Brain microvascular endothelial cell (primary cell): ENCODE results near the gene SLC39A6.
"Not testable (repeated sequence)": the region's sequence is repeated elsewhere in the genome, so short reads cannot be mapped to it uniquely, and the experiment has no call there.

ENCODE experiments used
- DNase-seq: peaks from one replicate; pipeline ENCODE4 v3.0.0-alpha.2; 2020
- H3K27ac ChIP-seq: fragments of 250-450 bp; sonication (Bioruptor Pico); 2 replicates; pipeline ENCODE4 v1.5.1; 2020; ENCODE audit warnings: mild to moderate bottlenecking, moderate library complexity
- H3K27me3 ChIP-seq: fragments of 250-450 bp; sonication (Bioruptor Pico); replicated peaks from 2 replicates; pipeline ENCODE4 v1.5.1; 2020; ENCODE audit warnings: mild to moderate bottlenecking
- H3K36me3 ChIP-seq: fragments of 250-450 bp; sonication (Bioruptor Pico); replicated peaks from 2 replicates; pipeline ENCODE4 v1.5.1; 2020; ENCODE audit warnings: mild to moderate bottlenecking
- H3K4me3 ChIP-seq: 2 replicates; pipeline ENCODE4 v1.5.1; 2011; ENCODE audit warnings: low read depth, mild to moderate bottlenecking, control low read depth, low read length, moderate library complexity
- in situ Hi-C: cut with HindIII; loops from 2 replicates; pipeline ENCODE4 v1.10.0; 2017; ENCODE audit warnings: low sequenced_read_pairs, low pct_ligation_motif_present
- TF ChIP-seq, protein P1 (sequence below): IDR thresholded peaks from 2 replicates; pipeline ENCODE4 v1.5.1; 2011; ENCODE audit warnings: low read depth, mild to moderate bottlenecking, moderate library complexity, low read length, control low read depth, inconsistent platforms; ENCODE audit errors: missing control alignments

SLC39A6 gene

DNA sequence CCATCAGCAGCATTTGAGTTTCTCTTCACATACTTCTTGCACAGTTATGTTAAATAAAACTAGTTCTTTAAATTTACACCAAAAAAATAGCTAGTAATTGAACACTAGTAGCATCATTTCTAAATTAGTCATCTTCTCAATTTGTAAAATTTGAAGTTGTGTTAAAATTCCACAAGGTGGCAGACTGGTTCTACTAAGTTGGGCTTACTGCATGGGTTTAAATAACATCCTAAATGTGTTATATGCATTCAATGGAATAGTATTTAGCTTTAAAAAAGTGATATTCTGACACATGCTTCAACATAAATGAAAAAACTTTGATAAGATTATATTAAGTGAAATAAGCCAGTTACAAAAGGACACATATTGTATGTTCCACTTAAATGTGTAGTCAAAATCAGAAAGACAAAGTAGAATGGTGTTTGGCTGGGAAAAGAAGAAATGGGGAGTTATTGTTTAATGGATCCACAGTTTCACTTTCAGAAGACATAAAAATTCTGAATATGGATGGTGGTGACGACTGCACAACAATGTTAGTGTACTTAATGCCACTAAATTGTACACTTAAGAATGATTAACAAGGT, 33.1 kb downstream of the SLC39A6 start:
- in situ Hi-C loops, result no loop called here
- peak; percentile 11 for DNase-seq
- H3K27ac ChIP-seq, result no peak overlapping the region
- H3K4me3 ChIP-seq, result no peak overlapping the region
- TF ChIP-seq, protein P1, sequence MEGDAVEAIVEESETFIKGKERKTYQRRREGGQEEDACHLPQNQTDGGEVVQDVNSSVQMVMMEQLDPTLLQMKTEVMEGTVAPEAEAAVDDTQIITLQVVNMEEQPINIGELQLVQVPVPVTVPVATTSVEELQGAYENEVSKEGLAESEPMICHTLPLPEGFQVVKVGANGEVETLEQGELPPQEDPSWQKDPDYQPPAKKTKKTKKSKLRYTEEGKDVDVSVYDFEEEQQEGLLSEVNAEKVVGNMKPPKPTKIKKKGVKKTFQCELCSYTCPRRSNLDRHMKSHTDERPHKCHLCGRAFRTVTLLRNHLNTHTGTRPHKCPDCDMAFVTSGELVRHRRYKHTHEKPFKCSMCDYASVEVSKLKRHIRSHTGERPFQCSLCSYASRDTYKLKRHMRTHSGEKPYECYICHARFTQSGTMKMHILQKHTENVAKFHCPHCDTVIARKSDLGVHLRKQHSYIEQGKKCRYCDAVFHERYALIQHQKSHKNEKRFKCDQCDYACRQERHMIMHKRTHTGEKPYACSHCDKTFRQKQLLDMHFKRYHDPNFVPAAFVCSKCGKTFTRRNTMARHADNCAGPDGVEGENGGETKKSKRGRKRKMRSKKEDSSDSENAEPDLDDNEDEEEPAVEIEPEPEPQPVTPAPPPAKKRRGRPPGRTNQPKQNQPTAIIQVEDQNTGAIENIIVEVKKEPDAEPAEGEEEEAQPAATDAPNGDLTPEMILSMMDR, result peak; percentile 46
- no peaks in the 10 kb centered on the region for H3K36me3 ChIP-seq
- no peaks in the 10 kb centered on the region for H3K27me3 ChIP-seq

DNA sequence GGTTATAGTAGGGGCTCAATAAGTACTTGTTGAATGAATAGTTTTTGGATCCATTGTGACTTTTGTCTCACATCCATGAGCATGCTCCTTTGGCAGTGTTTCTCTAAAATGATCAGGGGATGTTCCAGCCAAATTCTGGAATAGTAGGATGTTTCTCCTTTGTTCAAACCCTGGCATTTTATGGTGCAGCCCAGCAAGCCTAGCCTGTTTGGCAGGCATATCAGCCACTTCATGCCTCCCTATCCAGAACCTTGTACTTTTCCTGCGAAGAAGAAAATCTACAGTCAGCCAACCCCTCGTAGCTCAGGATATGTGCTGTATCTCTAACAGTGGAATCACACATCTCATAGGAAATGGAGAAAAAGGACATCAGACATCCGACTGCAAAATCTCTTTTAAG, 34.7 kb downstream of the SLC39A6 start:
- H3K4me3 ChIP-seq, result no peak overlapping the region
- TF ChIP-seq, protein P1, result no peak
- DNase-seq, result no peak
- H3K36me3 ChIP-seq, result no peaks in the 10 kb centered on the region
- in situ Hi-C loops, result no loop called here
- H3K27me3 ChIP-seq, result no peaks in the 10 kb centered on the region
- H3K27ac ChIP-seq, result no peak overlapping the region

DNA sequence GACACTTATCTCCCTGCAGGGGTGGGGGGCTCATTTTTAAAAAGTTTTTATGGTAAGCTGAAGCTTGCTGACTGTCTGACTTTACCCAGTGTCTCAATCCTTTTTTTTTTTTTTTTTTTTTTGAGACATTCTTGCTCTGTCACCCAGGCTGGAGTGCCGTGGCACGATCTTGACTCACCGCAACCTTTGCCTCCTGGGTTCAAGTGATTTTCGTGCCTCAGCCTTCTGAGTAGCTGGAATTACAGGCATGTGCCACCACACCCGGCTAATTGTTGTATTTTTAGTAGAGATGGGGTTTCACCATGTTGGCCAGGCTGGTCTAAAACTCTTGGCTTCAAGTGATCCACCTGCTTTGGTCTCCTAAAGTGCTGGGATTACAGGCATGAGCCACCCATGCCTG, 37.0 kb downstream of the SLC39A6 start:
- H3K27me3 ChIP-seq, H3K27ac ChIP-seq, H3K36me3 ChIP-seq, H3K4me3 ChIP-seq, in situ Hi-C loops, DNase-seq: not testable (repeated sequence)

DNA sequence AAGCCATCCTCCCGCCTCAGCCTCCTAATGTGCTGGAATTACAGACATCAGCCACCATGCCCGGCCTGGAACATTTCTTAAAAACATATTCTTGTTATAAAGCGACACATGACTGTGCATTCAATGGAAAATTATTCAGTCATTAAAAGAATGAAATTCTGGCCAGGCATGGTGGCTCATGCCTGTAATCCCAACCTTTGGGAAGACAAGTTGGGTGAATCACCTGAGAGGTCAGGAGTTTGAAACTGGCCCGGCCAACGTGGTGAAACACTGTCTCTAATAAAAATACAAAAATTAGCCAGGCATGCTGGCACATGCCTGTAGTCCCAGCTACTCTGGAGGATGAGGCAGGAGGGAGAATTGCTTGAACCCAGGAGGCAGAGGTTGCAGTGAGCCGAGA, 40.1 kb downstream of the SLC39A6 start:
- in situ Hi-C loops, result no loop called here
- TF ChIP-seq, protein P1, result no peak
- H3K27me3 ChIP-seq, result no peaks in the 10 kb centered on the region
- H3K27ac ChIP-seq, result no peak overlapping the region
- no peak for DNase-seq
- H3K36me3 ChIP-seq, result no peaks in the 10 kb centered on the region
- no peak overlapping the region for H3K4me3 ChIP-seq

DNA sequence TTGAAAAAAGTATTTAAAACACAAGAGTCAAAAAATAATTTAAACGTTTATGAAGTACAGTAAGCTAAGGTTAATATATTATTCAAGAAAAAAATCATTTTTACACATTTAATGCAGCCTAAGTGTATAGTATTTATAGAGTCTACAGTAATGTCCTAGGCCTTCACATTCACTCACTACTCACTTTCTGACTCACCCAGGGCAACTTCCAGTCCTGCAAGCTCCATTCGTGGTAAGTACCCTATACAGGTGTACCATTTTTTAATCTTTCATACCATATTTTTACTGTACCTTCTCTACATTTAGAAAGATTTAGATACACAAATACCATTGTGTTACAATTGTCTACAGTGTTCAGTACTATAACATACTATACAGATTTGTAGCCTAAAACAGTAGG, 40.9 kb downstream of the SLC39A6 start:
- DNase-seq, result no peak
- H3K27ac ChIP-seq, result no peak overlapping the region
- H3K27me3 ChIP-seq, result no peaks in the 10 kb centered on the region
- TF ChIP-seq, protein P1, result no peak
- H3K4me3 ChIP-seq, result no peak overlapping the region
- H3K36me3 ChIP-seq, result no peaks in the 10 kb centered on the region
- in situ Hi-C loops, result no loop called here

DNA sequence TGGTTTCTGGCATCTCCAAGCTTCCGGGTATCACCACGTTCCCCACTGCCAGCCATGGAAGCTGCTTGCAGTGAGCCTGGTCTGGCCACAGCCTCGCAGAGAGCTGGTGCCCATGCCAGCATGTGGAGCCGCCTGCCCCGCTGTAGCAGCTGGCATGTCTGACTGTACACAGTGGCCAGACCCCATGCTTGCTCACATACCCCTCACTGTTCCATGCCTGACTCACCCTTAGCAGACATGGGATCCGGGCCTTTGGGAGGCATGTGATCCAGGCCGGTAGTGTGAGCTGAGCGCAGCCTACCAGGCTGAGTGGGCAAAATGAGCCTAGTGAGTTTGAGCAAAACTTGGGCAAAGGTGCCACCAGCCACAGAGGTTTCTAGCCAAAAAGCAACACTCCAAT, 43.0 kb downstream of the SLC39A6 start:
- in situ Hi-C loops, result no loop called here
- H3K4me3 ChIP-seq, result no peak overlapping the region
- H3K27me3 ChIP-seq, result no peaks in the 10 kb centered on the region
- no peaks in the 10 kb centered on the region for H3K36me3 ChIP-seq
- H3K27ac ChIP-seq, result no peak overlapping the region
- DNase-seq, result no peak
- TF ChIP-seq, protein P1, result no peak
